GM12801 (cell line): ENCODE measurements around the gene PRMT9.

Source experiments
- CTCF ChIP-seq: IDR thresholded peaks from one replicate; pipeline ENCODE4 v1.5.1; 2011; ENCODE audit warnings: control low read depth; ENCODE audit not compliant: insufficient read length; ENCODE audit errors: extremely low read depth

The PRMT9 gene

GRCh38 chr4:147644471-147644870 lies 39.5 kb downstream of the PRMT9 start:
- no peak for TF ChIP-seq CTCF

GRCh38 chr4:147643616-147644015 lies 40.3 kb downstream of the PRMT9 start:
- no peak for TF ChIP-seq CTCF

- TF ChIP-seq CTCF, result no peak
Measured at GRCh38 chr4:147640331-147640730, 43.6 kb downstream of the PRMT9 start.

GRCh38 chr4:147639388-147639787 lies 44.6 kb downstream of the PRMT9 start:
- no peak for TF ChIP-seq CTCF

- no peak for TF ChIP-seq CTCF
Measured at GRCh38 chr4:147638942-147639341, 45.0 kb downstream of the PRMT9 start.

GRCh38 chr4:147638365-147638764 lies 45.6 kb downstream of the PRMT9 start:
- no peak for TF ChIP-seq CTCF

- no peak for TF ChIP-seq CTCF
Measured at GRCh38 chr4:147635348-147635747, 48.6 kb downstream of the PRMT9 start.

GRCh38 chr4:147633643-147634042 lies 50.3 kb downstream of the PRMT9 start:
- no peak for TF ChIP-seq CTCF
